ENCODE measurements around the gene PNMT.

PNMT gene

DNA sequence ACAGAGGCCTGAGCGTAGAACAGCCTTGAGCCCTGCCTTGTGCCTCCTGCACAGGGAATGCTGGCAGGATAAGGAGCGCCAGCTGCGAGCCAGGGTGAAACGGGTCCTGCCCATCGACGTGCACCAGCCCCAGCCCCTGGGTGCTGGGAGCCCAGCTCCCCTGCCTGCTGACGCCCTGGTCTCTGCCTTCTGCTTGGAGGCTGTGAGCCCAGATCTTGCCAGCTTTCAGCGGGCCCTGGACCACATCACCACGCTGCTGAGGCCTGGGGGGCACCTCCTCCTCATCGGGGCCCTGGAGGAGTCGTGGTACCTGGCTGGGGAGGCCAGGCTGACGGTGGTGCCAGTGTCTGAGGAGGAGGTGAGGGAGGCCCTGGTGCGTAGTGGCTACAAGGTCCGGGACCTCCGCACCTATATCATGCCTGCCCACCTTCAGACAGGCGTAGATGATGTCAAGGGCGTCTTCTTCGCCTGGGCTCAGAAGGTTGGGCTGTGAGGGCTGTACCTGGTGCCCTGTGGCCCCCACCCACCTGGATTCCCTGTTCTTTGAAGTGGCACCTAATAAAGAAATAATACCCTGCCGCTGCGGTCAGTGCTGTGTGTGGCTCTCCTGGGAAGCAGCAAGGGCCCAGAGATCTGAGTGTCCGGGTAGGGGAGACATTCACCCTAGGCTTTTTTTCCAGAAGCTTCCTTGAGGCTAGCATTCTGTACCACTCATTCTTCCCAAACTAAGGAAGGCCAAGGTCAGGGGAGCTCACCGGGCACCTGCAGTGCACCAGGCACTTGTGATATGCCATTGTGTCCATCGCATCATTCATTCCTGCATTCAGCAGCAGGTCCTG is 1.9 kb downstream of the PNMT start:
- no peak for DNase-seq (ENCODE audit: low spot score)

DNA sequence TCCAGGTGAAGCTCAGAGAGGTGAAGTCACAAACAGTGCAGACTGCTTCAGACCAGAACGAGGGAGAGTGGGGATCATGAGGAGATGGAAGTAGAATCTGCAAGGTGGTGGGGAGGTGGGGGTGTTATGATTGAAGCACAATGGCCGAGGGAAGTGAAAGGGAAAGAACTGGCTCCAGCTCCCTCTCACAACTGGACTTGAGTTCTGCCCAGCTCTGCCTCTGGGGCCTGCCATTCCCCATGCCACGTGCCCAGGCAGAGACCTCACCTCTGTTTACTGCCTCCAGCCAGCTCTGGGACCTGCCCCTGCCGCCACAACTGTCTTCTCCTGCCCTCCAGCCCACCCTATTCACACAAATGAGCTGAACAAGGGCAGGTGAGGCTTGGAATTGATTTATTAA is 2.5 kb downstream of the PNMT start:
- no peak for DNase-seq (ENCODE audit: low spot score)

DNA sequence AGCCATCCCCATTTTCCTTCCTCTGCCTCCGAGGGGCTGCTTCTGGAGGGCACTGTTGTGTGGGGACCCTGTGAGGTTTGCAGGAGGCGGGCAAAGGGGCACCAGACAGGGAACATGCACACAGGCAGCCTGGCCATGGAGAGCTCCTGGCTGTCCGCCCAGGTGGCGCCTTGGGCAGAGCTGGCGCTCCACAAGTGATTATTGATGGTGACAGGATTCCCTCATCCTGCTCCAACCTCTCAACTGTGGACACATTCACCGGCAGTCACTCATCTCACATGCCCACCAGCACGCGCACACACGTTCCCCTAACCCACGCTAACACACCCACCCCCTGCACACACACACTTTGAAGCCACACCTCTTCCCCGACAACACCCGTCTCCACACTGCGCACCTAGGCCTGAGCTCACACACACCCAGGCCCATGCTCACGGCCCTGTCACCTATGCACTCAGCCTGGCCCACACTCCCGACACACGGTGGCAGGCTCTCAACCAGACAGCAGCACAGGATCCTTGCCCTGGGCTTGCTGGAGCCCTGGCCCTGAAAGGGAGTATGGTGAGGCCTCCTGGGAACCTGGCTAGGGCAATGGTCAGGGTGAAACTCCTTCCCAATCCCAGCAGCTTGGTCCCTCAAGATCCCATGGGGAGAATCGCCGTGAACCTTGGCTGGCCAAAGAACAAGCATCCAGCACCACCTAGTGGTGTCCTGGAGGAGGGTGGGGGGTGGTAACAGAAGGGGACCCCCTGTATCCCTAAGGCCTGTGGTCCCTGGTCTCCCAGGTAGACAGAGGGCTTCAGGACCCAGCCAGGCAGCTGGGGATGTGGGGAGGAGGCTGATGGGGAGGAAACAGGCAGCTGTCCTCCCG is 3.6 kb downstream of the PNMT start:
- peak; percentile 38 for DNase-seq (ENCODE audit: low spot score)

DNA sequence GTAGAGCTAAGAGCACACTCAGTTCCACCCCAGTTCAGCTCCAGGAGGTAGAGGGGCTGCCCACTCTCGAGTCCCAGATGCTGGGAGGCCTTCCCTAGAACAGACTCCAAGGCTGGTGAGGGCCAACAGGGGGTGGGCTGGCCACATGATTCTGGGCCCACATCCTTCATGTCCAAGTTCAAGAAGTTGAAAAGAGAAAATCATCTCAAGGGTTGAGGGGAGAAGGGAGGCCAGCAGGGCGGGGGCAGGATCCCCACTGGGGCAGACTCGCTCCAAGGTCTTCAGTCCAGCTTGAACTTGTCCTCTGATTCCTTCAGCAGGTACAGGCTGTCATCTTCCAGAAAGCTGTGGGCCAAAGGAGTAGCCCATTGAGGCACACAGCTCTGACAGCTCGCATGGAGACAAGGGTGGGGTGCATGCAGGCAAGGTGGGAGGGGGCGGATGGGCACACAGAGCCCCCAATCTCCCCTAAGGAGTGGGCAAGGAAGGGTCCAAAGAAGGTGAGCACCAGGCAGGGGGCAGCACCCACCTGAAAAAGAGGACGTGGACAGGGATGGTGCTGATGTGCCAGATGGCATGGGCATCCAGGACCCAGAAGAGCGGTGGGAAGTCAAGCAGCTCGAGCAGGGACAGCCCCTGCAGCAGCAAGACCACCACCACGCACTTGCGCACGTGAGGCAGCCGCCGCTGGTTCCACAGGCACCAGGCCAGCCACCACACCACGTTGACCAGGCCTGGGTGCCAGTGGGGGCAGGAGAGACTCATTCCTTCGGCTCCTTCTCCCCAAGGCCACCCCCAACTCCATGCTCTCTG is 4.5 kb downstream of the PNMT start:
- DNase-seq (ENCODE audit: low spot score) = no peak

DNA sequence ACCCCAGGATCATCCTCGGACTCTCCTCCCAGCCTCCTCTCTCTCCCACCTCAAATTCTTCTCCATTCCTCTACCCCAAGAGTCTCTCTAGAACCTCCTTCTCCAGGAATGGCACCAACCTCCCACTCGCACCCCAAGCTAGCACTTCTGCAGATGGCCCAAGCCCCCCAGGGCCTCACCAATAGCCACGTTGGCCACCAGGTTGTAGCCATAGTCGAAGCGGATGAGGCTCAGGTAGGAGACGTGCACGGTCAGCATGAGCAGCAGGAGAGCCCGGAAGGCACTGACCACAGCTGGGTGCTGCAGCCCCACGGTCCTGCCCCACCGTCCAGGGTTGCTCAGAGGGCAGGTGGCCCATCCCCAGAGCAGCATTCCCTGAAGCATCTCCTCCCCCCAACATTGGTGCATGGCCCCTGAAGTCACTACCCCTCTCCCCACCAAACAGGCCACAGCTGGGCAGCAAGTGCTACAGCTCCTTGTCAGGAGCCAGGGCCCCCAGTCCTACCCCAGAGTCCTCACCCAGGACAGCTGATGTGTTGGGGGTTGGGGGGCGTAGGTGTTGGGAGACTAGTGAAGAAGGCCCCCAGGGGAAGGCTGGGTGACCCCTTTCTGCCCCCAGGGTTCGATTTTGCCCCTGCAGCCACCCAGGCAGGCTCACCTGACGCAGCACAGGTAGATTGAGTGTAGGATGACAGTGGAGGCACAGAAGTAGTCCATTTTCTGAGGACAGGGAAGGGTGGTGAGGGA is 5.3 kb downstream of the PNMT start:
- DNase-seq (ENCODE audit: low spot score) = no peak

DNA sequence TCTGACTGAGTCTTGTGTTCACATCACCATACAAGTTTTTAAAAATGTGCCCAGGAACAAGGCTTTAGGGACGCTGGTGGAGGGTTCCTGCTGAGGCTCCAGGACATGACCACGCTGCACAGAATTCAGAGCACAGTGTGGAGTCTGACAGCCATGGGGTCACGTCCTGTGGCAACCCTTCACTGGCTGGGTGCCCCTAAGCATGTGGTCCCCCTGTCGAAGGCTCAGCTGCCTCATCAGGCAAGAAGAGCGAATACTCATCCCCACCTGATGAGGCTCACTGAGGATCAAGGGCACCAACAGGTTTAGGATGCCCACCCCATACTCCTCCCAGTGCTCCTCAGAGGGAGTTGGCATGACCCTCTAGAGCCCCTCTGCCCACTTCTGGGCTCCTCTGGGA is 5.9 kb downstream of the PNMT start:
- no peak for DNase-seq (ENCODE audit: low spot score)

DNA sequence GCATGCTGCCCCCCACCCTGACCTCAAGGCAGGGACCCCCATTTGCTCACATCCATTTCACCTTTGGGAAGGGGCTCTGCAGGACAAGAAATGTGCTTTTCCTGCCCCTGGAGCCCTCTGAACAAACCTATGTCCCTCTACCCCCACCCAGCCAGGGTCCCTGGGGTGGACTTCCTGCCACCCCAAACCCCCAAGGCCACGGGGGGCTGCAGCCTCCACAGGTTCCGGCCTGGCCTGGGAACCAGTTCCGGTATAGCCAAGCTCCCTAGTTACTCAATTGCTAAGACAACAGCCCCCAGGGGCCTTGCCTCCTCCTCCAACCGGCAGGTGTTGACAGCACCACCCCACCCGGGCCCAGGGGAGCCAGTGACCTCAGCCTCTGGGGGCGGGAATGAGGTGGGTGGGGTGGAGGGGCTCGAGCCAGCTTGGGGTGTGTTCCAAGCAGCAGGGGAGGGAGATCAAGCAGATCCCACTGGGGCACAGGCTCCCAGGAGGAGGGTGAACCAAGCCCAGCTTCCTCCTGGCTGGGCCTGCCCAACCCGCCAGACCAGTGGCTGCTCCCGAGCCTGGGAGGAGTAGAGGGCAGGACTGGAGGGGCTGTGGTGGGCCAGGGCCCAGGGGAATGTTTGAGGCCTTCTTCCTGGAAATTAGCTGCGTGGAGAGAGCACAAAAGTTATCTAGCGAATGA is 6.6 kb downstream of the PNMT start:
- peak; percentile 38 for DNase-seq (ENCODE audit: low spot score)

DNA sequence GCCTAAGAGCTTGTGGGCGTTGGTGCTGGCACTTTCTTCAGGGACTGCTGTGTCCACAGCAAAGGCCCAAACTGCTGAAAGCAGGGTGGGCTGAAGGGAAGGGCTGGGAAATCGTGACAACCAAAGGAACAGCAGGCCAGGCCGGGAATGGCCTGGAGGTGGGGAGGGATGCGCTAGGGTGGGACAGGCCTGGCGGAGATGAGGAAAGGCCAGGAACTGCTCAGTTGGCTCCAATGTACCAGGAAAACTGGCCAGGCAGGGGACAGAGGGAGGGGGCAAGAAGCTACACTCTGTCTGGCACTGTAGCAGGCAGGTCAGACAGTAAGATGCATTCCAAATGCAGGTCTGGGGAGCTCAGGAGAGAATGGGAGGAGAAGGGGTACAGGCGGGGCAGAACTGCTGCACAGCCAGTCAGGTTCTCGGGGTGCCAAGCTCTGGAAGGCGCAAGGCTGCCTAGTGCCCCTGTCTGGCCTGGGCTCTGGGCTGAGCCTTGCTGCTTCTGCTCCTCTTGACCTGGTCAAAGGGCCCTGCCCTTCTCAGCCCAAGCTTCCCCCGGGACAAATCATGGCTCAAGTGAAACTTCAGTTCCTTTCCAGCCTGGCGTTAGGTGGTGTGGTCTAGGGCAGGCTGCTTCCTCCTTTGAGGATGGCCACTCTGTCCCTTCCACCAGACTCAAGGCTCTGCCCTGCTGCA is 7.3 kb downstream of the PNMT start:
- no peak for DNase-seq (ENCODE audit: low spot score)

DNA sequence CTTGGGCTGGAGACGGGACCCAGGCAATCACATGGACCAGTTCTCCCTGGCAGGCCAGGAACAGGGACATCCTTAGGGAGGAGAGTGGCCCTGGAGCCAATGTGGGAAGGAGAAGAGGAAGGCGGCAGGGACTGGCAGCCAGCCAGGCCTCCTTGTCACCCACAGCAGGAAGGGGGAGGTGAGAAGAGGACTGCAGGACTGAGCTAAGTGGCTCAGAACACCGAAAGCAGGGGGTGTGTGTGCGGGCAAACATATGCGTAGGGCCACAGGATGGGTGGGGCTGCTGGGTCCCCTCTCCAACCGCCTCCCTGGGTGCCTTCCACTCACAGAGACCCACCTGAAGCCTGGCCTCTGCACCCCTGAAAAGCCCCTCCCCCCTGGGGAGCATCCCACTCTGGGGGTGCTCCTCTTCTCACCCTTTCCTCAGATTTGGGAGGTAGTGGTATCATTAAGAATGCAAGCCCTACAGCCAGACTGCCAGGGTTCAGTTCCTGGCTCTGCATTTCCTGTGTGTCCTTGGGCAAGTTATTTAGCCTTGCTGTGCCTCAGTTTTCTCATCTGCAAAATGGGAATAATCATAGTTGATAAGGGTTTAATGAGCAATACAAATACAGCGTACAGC is 8.1 kb downstream of the PNMT start:
- DNase-seq (ENCODE audit: low spot score) = peak; percentile 49

DNA sequence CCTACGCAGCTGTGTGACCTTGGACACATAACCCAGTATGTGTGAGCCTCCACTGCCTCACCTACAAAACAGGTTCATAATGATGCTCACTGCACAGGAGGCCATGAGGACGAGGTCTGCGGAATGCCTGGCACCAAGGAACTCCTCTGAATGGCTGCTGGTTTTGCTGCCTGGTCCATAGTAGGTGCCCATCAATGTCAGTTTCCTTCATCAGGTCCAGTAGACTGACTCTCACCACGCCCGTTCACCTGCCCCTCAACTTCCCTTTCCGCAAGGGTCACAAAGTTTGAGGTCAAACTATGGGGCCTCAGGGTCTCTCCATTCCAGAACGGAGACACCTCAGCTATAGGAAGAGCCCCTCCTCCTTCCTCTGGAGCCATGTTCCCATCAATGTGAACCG is 8.8 kb downstream of the PNMT start:
- DNase-seq (ENCODE audit: low spot score) = no peak

DNA sequence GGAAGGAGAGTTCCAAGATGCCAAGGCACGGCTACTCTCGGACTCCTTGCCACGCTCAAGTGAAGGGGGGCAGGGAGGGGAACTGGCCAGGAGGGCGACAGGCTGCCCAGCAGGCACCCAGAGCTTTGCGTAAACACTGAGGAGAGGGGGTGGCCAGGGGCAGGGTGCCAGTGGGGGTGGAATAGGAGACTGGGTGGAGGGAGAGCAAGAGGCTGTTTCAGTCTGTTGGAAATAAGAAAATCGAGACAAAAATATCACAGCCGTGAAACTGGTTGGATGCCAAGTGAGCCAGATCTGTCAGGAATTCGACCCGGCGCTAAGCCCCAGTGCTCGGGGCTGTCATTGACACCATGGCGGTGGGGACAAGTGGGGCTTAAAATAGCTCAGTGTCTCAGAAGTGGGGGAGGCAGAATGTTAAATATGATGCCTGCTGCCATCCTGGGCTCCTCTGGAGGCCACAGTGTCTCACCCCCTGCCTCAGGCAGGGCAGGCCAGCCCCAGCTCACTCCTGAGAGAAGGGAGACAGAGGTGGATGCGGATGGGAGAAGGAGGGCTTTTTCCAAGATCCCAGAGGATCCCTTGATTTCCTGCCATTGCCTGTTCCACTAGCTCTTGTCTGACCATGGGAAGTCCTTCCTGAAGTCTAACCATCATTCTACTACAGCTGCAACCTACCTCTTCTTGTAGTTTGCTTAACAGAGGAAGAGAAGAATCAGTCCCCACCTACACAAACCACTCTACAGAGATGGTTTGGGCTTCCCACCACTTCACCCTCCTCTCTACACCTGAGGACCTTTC is 9.5 kb downstream of the PNMT start:
- no peak for DNase-seq (ENCODE audit: low spot score)

DNA sequence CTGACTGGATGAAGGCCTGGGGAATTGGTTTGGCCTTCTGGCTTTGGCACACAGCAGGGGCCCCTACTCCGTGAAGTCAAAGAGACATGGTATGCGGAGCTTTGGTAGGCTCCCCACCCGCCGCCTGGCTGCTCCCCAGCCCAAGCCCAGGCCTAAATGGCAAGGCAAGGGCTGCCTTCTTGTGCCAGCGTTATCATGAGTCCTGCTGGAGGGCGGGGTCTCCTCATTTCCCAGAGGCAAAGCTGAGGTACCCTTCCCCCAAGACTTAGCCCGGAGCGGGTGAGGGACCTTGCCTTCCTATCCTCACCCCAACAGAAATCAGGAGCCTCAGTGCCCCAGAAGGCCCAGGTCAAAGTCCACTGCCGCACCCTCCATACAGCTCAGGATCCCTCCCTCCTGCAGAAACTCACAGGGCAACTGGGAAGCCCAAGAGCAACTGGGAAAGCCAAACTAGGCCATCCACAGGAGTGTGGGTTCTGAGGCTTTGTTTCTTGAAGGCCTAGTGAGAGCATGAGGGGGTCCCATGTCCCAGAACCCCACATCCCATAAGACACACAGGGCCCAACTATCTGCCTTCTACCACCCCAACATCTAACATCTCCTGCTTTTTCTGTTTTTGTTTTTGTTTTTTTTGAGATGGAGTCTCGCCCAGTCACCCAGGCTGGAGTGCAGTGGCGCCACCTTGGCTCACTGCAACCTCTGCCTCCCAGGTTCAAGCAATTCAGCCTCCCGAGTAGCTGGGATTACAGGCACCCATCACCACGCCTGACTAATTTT is 10.3 kb downstream of the PNMT start:
- DNase-seq (ENCODE audit: low spot score) = peak; percentile 68

DNA sequence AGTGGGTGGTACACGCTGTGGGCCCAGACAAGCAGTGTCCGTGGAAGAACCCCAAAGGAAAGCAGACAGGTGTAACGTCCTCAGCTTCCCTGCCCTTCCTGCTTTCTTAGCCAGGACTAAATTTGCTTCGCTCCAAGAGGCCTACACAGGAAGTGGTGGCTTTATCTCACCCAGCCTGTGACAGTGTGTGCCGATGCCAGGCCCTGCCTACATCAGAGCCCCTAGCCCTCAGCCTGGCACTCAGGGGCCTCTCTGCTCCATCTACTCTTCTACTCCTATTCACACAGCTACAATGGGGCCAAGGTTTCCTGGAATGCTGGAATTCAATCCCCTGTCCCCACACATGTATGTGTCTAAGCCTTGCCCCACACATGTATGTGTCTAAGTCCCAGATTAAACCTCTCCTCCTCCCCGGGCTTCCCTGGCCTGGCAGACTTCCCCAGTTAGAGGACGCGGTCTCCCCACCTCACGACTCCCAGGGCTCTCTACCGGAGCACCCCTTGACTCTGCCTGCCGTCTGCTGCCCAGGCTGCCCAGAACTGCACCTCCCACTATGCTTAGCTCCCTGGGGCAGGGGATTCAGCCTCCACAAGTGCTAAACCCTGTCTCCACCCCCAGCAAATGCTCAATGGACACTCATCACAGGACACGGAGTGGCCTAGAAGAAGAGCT is 11.4 kb downstream of the PNMT start:
- DNase-seq (ENCODE audit: low spot score) = no peak

DNA sequence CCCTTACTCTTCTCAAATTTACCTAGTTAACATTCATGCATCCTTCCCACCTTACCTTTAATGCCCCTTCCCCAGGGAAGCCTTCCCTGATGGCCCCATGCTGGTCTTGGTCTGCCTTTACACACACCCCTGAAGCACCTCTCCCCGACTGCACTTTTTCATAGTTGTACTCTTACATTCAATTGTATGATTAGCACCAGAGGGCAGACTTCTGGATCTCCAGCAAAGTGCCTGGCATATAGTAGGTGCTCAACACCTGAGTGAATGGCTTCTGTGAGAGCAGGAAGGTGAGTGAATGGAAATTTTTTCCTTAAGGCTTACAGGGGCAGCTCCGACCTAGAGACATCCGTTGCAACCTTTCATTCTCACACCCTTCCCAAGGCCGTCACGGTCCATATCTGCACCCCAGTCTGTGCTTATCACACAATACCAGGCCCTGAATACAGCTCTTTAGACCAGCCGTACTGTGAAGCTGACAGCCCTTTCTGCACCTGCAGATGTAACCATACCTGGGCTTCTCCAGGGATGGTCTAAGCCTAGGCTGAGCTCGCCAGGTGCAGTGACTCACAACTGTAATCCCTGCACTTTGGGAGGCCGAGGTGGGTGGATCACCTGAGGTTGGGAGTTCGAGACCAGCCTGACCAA is 15.2 kb downstream of the PNMT start:
- no peak for DNase-seq (ENCODE audit: low spot score)

DNA sequence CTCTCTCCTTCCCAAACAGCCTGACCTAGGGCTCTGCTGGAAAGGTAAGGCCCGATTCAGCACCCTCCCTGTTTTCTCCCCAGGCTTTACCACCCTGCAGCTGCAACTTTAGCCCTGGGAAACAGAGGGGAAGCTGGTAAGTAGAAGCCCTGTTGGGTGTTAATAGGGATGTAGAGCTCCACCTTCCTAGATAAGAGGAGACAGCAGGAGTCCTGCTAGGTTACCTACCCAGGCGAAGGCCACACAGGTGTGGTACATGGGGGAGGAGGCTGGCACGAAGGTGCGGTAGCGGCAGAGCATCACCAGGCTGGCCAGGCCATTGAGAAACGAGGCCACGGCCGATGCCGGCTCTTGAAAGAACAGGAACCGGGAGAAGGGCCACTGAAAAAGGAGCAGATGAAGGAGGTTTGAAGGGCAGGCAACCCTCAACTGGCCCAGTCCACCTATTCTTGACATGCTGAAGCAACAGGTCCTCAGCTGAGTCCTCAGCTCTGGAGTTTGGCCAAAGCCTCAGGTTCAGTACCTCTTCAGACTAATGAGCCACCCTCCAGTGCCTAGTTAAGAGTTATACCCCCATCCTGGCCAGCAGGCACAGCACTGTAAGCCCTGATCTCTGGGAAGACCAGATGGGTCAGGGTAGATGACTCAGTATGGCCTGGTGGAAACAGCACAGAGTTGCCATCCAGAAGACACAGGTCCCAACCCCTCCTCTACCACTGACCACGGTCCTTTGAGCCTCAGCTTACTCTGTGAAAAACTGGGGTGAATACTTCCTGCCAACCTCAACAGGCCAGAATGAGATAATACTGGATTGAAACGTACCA is 16.3 kb downstream of the PNMT start:
- no peak for DNase-seq (ENCODE audit: low spot score)

DNA sequence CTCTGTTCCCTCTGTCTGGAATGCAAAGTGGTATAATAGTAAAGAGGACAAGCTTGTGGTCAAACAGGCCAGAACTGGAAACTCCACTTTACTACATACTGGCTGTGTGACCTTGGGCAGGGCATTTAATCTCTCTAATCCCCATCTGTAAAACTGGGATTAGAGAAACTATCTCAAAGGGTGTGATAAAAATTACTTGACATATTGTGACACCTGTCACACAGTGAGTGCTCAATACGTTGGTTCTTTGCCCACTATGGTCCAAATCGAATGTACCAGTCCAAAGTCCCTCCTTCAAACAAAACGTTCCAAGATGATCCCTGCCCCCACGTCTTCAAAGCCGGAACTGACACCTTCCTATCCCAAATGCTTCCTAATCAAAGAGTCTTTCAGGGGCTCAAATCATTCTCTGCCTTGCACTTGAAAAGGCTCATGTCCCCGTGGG is 18.9 kb downstream of the PNMT start:
- no peak for DNase-seq (ENCODE audit: low spot score)
